Measurements from ENCODE around the gene PTP4A2. TPM values are rescaled to one million over a fixed set of nuclear protein-coding genes. Genes with fewer than 3 reads are reported as not detected.

Gene PTP4A2
- total and polyA plus RNA-seq, 12 donors = 51.8 to 371 (median 177) TPM

DNA sequence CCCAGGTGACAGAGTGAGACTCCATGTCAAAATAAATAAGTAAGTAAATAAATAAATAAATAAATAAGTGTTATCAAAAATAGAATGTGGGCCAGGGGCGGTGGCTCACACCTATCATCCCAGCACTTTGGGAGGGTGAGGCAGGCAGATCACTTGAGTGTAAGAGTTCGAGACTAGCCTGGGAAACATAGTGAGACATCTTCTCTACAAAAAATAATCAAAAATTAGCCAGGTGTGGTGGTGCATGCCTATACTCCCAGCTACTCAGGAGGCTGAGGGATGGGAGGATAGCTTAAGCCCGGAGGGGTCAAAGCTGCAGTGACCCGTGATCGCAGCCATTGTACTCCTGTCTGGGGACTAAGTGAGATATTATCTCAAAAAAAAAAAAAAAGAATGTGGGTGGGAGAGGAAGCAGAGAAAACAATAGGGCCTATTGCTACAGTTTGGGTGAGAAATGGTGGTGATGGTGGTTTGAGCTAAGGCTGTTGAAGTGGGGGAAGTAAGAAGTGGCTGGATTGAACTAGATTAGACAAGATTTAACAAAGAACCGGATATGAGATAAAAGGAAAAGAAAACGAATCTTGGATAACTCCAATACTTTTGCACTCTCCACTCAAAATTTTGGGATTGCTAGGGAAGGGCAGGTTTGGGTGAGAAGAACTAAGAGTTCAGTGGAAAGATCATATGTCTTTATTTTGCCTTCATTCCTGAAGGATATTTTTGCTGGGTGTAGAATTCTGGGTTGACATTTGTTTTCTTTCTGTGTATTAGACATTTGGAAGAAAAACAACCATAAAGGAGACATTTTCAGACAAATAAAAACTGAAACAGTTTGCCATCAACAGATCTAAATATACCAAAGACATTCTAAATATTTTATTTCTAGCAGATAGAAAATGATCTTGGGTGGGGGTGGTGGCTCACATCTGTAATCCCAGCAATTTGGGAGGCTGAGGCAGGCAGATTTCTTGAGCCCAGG, 65.2 kb downstream of the PTP4A2 start:
- no peak for TF ChIP-seq POLR2A (IDR thresholded peaks at IDR 0.05)
- TF ChIP-seq, protein P1, sequence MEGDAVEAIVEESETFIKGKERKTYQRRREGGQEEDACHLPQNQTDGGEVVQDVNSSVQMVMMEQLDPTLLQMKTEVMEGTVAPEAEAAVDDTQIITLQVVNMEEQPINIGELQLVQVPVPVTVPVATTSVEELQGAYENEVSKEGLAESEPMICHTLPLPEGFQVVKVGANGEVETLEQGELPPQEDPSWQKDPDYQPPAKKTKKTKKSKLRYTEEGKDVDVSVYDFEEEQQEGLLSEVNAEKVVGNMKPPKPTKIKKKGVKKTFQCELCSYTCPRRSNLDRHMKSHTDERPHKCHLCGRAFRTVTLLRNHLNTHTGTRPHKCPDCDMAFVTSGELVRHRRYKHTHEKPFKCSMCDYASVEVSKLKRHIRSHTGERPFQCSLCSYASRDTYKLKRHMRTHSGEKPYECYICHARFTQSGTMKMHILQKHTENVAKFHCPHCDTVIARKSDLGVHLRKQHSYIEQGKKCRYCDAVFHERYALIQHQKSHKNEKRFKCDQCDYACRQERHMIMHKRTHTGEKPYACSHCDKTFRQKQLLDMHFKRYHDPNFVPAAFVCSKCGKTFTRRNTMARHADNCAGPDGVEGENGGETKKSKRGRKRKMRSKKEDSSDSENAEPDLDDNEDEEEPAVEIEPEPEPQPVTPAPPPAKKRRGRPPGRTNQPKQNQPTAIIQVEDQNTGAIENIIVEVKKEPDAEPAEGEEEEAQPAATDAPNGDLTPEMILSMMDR (IDR thresholded peaks at IDR 0.05) = no peak
- Histone ChIP-seq H3K27ac (no peak overlapping the region), H3K27me3 (no peaks in the 10 kb centered on the region), H3K4me3 (no peak overlapping the region), H3K4me1 (replicated peaks in 1 of 2) (no peaks in the 10 kb centered on the region), H3K36me3 (replicated peaks in 1 of 2) (no peaks in the 10 kb centered on the region), H3K9me3 (replicated peaks in 1 of 3) (no peaks in the 10 kb centered on the region)
- 82 to 84% (median 84%) methylated on average over 7 of the region's 7 CpGs for WGBS, 4 donors
- no peak for DNase-seq
- intact Hi-C loops (cut with DNase I) = no loop called here

DNA sequence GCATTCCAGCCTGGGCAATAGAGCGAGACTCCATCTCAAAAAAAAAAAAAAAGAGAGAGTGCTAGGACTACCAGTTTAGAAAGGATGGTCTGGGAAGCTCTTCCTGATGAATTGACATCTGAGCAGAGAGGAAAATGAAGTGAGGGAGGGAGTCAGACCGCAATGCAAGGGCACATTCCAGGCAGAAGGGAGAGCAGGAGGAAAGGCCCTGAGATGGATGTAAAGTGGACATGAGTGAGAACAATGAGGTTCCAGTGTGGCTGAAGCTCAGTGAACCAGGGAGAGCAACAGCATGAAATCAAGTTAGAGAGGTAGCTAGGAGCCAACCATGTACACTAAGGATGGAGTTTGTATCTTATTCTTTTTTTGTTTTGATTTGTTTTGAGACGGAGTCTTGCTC, 66.5 kb downstream of the PTP4A2 start:
- Histone ChIP-seq H3K4me3 (no peak overlapping the region), H3K27ac (no peak overlapping the region), H3K9me3 (replicated peaks in 1 of 3) (no peaks in the 10 kb centered on the region), H3K4me1 (replicated peaks in 1 of 2) (no peaks in the 10 kb centered on the region), H3K27me3 (no peaks in the 10 kb centered on the region), H3K36me3 (replicated peaks in 1 of 2) (no peaks in the 10 kb centered on the region)
- 84 to 93% (median 89%) methylated on average over 3 of the region's 3 CpGs for WGBS, 4 donors
- TF ChIP-seq, protein P1 (IDR thresholded peaks at IDR 0.05) = no peak
- TF ChIP-seq POLR2A (IDR thresholded peaks at IDR 0.05) = no peak
- intact Hi-C loops (cut with DNase I) = no loop called here
- DNase-seq = no peak

DNA sequence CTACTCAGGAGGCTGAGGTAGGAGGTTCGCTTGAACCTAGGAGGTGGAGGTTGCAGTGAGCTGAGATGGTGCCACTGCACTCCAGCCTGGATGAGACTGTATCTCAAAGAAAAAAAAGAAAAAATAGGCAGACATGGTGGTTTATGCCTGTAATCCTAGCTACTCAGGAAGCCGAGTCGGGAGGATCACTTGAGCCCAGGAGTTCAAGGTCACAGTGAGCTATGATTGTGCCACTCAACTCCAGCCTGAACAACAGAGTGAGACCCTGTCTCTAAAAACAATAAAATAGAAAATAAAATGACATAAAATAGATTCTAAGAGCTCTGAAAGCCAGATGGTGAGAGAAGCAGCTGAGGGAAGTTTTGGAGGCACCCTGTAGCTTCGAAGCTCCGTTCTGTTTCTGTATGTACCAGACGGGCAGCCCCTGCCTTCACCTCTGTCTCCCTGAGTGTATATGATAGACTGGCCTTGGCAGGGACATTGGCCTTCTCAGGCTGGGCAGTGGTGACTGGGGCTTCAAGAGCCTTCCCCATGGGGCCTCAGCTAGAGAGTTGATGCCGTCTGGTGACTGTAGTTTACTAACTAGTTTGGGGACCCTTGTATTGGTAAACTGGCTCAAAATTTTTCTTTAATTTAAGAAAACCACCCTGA, 68.0 kb downstream of the PTP4A2 start:
- intact Hi-C loops (cut with DNase I) = no loop called here
- no peaks in the 10 kb centered on the region for H3K27me3 ChIP-seq
- 72 to 84% (median 76%) methylated on average over 7 of the region's 7 CpGs for WGBS, 4 donors
- no peaks in the 10 kb centered on the region for H3K9me3 ChIP-seq (replicated peaks in 1 of 3)
- H3K4me3 ChIP-seq = no peak overlapping the region
- H3K4me1 ChIP-seq (replicated peaks in 1 of 2) = no peaks in the 10 kb centered on the region
- TF ChIP-seq POLR2A (IDR thresholded peaks at IDR 0.05) = no peak
- no peak for DNase-seq
- H3K27ac ChIP-seq = no peak overlapping the region
- no peaks in the 10 kb centered on the region for H3K36me3 ChIP-seq (replicated peaks in 1 of 2)

DNA sequence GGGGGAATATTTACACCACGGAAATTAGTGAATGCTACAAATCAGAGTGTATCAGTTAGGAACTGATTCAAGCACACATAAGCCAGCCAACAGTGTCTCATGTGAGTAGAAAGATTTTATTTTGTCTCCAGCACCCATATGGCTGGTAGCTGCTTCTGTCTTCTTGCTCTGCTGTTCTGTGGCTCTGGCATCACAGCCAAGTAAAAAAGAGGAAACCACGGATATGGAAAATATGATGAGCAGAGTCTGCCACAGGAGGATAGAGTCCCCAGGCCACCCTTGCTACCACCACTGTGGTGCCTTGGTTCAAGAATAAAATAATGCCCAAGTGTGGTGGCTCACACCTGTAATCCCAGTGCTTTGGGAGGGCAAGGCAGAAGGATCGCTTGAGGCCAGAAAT, 68.7 kb downstream of the PTP4A2 start:
- DNase-seq = no peak
- WGBS, 4 donors = 58 to 69% (median 62%) methylated on average over 3 of the region's 3 CpGs
- Histone ChIP-seq H3K27ac (no peak overlapping the region), H3K9me3 (replicated peaks in 1 of 3) (no peaks in the 10 kb centered on the region), H3K4me3 (no peak overlapping the region), H3K4me1 (replicated peaks in 1 of 2) (no peaks in the 10 kb centered on the region), H3K36me3 (replicated peaks in 1 of 2) (no peaks in the 10 kb centered on the region), H3K27me3 (no peaks in the 10 kb centered on the region)
- TF ChIP-seq, protein P1 (IDR thresholded peaks at IDR 0.05) = no peak
- no peak for TF ChIP-seq POLR2A (IDR thresholded peaks at IDR 0.05)
- intact Hi-C loops (cut with DNase I) = no loop called here

Measured in adrenal gland (tissue), 12 donors.